ENCODE results near the gene PI4KA.

GRCh38 chr22:20804650-20805049 is 54.0 kb downstream of the PI4KA start:
- TF ChIP-seq MAX (IDR thresholded peaks at IDR 0.05) = no peak
- no peak for TF ChIP-seq CTCF (IDR thresholded peaks at IDR 0.05; ENCODE audit: low read depth, low read length, missing input control)
- no peak for TF ChIP-seq EGR1 (IDR thresholded peaks at IDR 0.05; ENCODE audit: low read depth in 2 of 2)
- no peak for TF ChIP-seq TAF1 (conservative IDR thresholded peaks at IDR 0.05)
- TF ChIP-seq JUND (IDR thresholded peaks at IDR 0.05) = no peak
- TF ChIP-seq FOXA1 (IDR thresholded peaks at IDR 0.05) = no peak
- no peak for TF ChIP-seq RAD21 (IDR thresholded peaks at IDR 0.05)
- no peak for TF ChIP-seq REST (IDR thresholded peaks at IDR 0.05)
- no peak for TF ChIP-seq NR2F2 (IDR thresholded peaks at IDR 0.05)
- TF ChIP-seq ATF3 (IDR thresholded peaks at IDR 0.05) = no peak
- TF ChIP-seq SP1 (IDR thresholded peaks at IDR 0.05) = no peak
- no peak for TF ChIP-seq HNF4G (IDR thresholded peaks at IDR 0.05)
- TF ChIP-seq GABPA (IDR thresholded peaks at IDR 0.05 in 1 of 2, conservative IDR thresholded peaks at IDR 0.05 in 1 of 2) = no peak

Data from liver (tissue), 3 donors.